Astrocyte of the spinal cord (primary cell): ENCODE data around the gene ELP1.

Source experiments
- DNase-seq: peaks from one replicate; pipeline ENCODE4 v3.0.0; 2011; ENCODE audit warnings: low read depth, low spot score
- H3K4me3 ChIP-seq: 2 replicates; pipeline ENCODE4 v1.5.1; 2011; ENCODE audit warnings: low read depth, mild to moderate bottlenecking, low read length, moderate library complexity
- in situ Hi-C: cut with HindIII; loops from 2 replicates; pipeline ENCODE4 v1.10.0; 2017; ENCODE audit warnings: low sequenced_read_pairs
- TF ChIP-seq, protein P1 (sequence below): IDR thresholded peaks from 2 replicates; pipeline ENCODE4 v1.5.1; 2012; ENCODE audit warnings: low read depth, mild to moderate bottlenecking, low read length, inconsistent platforms

The ELP1 gene

GRCh38 chr9:108883085-108883484 is 50.8 kb downstream of the ELP1 start:
- no peak overlapping the region for H3K4me3 ChIP-seq
- in situ Hi-C loops, result no loop called here
- TF ChIP-seq, protein P1, sequence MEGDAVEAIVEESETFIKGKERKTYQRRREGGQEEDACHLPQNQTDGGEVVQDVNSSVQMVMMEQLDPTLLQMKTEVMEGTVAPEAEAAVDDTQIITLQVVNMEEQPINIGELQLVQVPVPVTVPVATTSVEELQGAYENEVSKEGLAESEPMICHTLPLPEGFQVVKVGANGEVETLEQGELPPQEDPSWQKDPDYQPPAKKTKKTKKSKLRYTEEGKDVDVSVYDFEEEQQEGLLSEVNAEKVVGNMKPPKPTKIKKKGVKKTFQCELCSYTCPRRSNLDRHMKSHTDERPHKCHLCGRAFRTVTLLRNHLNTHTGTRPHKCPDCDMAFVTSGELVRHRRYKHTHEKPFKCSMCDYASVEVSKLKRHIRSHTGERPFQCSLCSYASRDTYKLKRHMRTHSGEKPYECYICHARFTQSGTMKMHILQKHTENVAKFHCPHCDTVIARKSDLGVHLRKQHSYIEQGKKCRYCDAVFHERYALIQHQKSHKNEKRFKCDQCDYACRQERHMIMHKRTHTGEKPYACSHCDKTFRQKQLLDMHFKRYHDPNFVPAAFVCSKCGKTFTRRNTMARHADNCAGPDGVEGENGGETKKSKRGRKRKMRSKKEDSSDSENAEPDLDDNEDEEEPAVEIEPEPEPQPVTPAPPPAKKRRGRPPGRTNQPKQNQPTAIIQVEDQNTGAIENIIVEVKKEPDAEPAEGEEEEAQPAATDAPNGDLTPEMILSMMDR, result no peak
- no peak for DNase-seq

DNA sequence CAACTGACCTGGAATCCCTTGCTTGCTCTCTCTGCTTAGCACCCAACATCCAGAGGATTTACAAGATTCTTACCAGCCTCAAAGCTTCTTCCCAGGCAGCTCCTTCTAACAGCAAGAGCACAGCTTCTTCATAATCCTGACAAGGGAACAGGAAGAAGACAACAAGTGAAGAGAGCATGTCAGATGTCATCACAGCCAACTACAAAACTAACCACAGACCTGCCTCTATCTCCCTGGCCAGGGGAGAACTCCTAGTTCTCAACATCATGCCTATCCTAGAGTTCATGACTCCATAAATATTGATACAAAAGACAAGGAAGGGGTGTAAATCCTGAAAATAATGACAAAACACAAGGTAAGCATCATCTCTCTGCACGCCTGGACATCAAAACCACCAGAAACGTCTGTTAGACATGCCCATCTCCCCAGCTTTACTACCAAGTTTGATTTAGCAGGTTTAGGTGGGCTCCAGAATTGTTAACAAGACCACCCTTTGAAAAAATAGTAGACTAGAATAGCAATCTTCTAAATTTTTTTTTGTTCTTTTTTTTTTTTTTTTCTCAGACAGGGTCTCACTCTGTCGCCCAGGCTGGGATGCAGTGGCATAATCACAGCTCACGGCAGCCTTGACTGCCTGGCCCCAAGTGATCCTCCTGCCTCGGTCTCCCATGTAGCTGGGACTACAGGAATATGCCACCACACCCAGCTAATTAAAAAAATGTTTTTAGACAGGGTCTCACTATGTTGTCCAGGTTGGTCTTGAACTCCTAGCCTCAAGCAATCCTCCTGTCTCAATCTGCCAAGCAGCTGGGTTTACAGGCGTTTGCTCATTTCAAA is 51.7 kb downstream of the ELP1 start:
- DNase-seq, result no peak
- in situ Hi-C loops, result no loop called here
- TF ChIP-seq, protein P1, result no peak
- H3K4me3 ChIP-seq, result no peak overlapping the region

- TF ChIP-seq, protein P1, result no peak
- DNase-seq, result no peak
- no peak overlapping the region for H3K4me3 ChIP-seq
- in situ Hi-C loops, result no loop called here
Observed at GRCh38 chr9:108880738-108881316, 53.1 kb downstream of the ELP1 start.

DNA sequence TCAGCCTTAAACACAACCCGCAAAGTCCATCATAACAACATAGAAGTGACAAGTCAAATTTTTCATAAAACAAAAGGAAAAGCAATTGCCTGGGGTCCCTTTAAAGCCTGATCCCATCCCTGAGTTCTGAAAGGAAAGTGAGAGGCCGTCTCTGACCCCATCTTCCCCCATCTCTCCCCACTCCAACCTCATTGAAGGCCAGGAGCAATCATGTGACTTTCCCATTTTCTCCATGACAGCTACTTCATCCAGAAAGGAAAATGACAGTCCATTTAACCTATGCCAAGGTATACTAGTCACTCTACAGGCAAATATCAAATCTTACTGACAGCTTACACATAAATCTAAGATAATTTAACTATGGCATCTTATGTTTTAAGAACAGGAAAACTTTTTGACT is 56.4 kb downstream of the ELP1 start:
- in situ Hi-C loops, result no loop called here
- TF ChIP-seq, protein P1, result no peak
- no peak for DNase-seq
- no peak overlapping the region for H3K4me3 ChIP-seq

- H3K4me3 ChIP-seq, result no peak overlapping the region
- DNase-seq, result no peak
- in situ Hi-C loops, result no loop called here
- TF ChIP-seq, protein P1, result no peak
Observed at GRCh38 chr9:108876425-108876824, 57.5 kb downstream of the ELP1 start.

DNA sequence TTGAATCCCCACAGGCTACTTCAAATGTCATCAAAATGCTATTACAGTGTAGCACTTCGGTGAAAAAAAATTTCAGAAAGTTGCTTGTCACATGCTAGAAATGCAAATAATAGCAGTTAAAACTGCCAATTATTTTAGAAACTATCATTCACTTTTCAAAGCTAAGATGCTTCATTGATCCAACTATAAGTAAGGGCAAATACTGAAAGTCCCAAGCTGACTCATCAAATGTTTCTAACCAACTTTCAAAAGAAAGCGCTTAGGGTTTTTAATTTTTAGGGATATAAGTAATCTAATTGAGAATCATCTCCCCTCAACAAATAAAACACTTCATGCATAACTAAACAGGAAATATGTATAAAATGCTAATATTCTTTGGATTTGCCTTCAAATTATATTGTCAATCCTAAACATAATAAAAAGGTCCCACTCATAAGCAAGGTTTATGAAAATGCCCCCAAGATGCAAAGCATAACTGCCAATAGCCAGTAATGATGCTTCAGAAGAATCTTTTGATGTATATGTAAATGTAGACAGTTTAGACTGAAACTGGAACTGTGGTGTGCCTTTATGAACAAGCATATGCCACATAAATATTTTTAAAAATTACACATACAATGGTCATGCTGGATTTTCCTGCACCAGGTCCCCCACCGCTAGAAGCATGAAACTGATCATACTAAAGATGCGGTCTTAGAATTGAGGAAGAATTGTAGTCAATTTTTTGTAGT is 59.7 kb downstream of the ELP1 start:
- TF ChIP-seq, protein P1, result no peak
- DNase-seq, result no peak
- in situ Hi-C loops, result no loop called here
- no peak overlapping the region for H3K4me3 ChIP-seq
